Naive thymus-derived CD8-positive, alpha-beta T cell (primary cell): ENCODE measurements around the gene HOXD9. TPM values are rescaled to one million over a fixed set of nuclear protein-coding genes. Genes with fewer than 3 reads are reported as not detected.
A peak's percentile ranks its signal among the peaks of the same experiment; 100 is the strongest.

Experiments used
- ATAC-seq, 2 donors: fragments of 150-1000 bp; cut with Tn5 transposase in 1 of 2; sonication (Bioruptor Pico), chemical (Tn5 transposase) in 1 of 2; 1 replicate in 1 of 2; 2 replicates in 1 of 2; pipeline ENCODE4 v1.10.0; 2021; ENCODE audit warnings: mild to moderate bottlenecking in 2 of 2, moderate library complexity in 2 of 2
- POLR2A ChIA-PET: fragments of 350-600 bp; sonication (Branson Sonifier 250); formaldehyde crosslinking; loops from one replicate; lab custom pipeline; 2021; ENCODE audit warnings: antibody characterized with exemption; lab: Charles Lee
- DNase-seq, 10 donors: peaks; one replicate each; pipeline versions ENCODE4 v3.0.0 to v3.0.0-alpha.2; 2020 to 2022
- H3K27ac Mint-ChIP-seq, 10 donors: one replicate each; pipeline ENCODE4 v1.8.0; 2020 to 2022; ENCODE audit warnings: mild to moderate bottlenecking in 10 of 10, mixed read lengths in 10 of 10, moderate library complexity in 4 of 10, inconsistent platforms in 1 of 10
- H3K27me3 Mint-ChIP-seq, 5 donors: one replicate each; pipeline ENCODE4 v1.8.0; 2021 to 2022; ENCODE audit warnings: mixed read lengths in 5 of 5
- H3K36me3 Mint-ChIP-seq, 3 donors: one replicate each; pipeline ENCODE4 v1.8.0; 2020 to 2022; ENCODE audit warnings: mixed read lengths in 3 of 3, mild to moderate bottlenecking in 2 of 3, inconsistent platforms in 1 of 3
- H3K4me1 Mint-ChIP-seq, 4 donors: one replicate each; pipeline ENCODE4 v1.8.0; 2021 to 2022; ENCODE audit warnings: mixed read lengths in 4 of 4
- H3K4me3 Mint-ChIP-seq, 10 donors: one replicate each; pipeline ENCODE4 v1.8.0; 2020 to 2022; ENCODE audit warnings: mild to moderate bottlenecking in 10 of 10, mixed read lengths in 10 of 10, moderate library complexity in 6 of 10, inconsistent platforms in 1 of 10
- H3K9me3 Mint-ChIP-seq, 9 donors: one replicate each; pipeline ENCODE4 v1.8.0; 2020 to 2022; ENCODE audit warnings: mixed read lengths in 9 of 9, mild to moderate bottlenecking in 3 of 9, inconsistent platforms in 1 of 9, moderate library complexity in 1 of 9
- polyA plus RNA-seq, 3 donors: library from polyadenylated mRNA; unstranded; fragments of 300-500 nt; fragmentation: Illumina TruSeq; gene quantifications; one replicate each; pipeline ENCODE4 v1.2.3, GENCODE V29; 2021
- total RNA-seq, 8 experiments: library from RNA in 2 of 8; stranded (reverse) in 2 of 8; gene quantifications; one replicate each; pipeline ENCODE4 v1.2.3 and lab custom pipeline; 2021 to 2026

The HOXD9 gene
- total and polyA plus RNA-seq, 5 experiments from 2014 or later, result not detected

DNA sequence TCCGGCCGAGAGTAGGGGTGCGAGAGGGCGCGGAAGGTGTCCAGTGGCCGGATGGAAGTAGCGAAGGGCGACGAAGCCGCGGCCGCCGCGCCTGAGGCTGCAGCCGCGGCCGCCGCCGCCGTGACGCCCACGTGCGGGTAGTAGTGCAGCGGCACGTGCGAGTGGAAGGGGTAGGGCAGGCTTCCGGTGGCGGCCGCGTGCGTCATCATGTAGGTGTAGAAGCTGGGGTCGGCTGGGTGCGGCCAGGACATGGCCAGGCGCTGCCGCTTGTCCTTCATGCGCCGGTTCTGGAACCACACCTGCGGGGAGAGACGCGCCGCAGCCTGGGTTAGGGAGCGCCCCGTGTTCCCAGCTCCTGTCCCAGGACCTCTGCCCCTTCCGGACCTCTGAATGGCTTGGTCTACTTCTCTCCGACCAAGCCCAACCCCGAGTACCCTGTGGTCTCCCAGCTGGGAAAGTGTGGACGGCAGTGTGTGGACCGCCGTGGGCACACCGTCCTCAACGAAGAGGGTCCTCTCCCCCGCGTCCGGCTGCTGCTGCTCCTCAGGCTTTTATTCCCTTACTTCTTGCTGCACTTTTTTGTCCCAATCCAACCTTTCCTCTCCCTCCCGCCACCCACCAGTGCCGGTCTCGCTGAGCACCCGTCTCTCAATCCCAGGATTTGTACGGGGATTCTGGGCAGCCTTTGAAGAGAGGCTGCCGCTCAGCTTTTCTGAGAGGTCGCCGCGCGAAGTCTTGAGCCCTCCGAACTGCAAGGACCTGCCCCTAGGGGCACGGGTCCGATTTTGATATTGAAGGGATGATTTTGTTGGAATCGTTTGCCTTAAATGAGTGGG is 41.8 kb upstream of the HOXD9 start:
- peaks cover 7 to 81% (median 26%) of the 10 kb centered on the region in 9 donors for H3K9me3 Mint-ChIP-seq
- H3K4me3 Mint-ChIP-seq, result peak overlapping the region; percentile 11 to 82 (median 55)
- ATAC-seq (peak; percentile 16 to 25), DNase-seq (no peak)
- peak overlapping the region in 5 of 10 donors; percentile 20 to 93 (median 76) for H3K27ac Mint-ChIP-seq
- H3K4me1 Mint-ChIP-seq, result peaks cover 7 to 16% (median 12%) of the 10 kb centered on the region in 4 donors
- POLR2A ChIA-PET, result interaction anchor here (0.6 kb wide), 1 partner anchor 16 kb away, joined by 3 read pairs; no protein-coding TSS in a partner anchor
- peaks cover 40 to 85% (median 70%) of the 10 kb centered on the region in 5 donors for H3K27me3 Mint-ChIP-seq
- H3K36me3 Mint-ChIP-seq, result peaks cover 12 to 34% (median 33%) of the 10 kb centered on the region in 3 donors

DNA sequence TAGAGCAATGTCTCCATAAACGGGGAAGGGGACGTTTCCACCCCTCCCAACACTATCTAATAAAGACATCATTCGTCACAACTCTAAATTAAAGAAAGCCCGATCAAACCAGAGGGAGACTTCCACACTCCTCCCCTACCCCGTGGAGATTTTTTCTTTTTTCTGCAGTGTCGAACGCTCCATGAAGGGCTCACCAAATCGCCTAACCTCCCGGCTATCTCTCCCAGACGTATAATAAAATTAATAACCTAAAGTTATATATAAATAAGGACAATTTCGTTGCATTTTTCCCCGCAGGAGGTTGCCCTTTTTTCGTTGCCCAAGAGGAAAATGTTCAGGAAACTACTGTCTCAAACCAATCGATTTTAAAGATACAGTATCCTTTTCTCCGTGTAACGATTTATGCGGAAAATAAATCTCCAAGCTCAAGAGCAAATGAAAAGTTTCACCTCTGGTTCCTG is 41.1 kb upstream of the HOXD9 start:
- Mint-ChIP-seq H3K27ac (peak overlapping the region in 5 of 10 donors; percentile 44 to 93 (median 76)), H3K36me3 (peaks cover 12 to 33% (median 27%) of the 10 kb centered on the region in 3 donors), H3K4me1 (peaks cover 9 to 16% (median 13%) of the 10 kb centered on the region in 4 donors), H3K4me3 (peak overlapping the region; percentile 11 to 82 (median 55)), H3K9me3 (peaks cover 7 to 77% (median 26%) of the 10 kb centered on the region in 9 donors), H3K27me3 (peaks cover 38 to 85% (median 68%) of the 10 kb centered on the region in 5 donors)
- POLR2A ChIA-PET, result no interaction called here
- DNase-seq (no peak), ATAC-seq (no peak)

DNA sequence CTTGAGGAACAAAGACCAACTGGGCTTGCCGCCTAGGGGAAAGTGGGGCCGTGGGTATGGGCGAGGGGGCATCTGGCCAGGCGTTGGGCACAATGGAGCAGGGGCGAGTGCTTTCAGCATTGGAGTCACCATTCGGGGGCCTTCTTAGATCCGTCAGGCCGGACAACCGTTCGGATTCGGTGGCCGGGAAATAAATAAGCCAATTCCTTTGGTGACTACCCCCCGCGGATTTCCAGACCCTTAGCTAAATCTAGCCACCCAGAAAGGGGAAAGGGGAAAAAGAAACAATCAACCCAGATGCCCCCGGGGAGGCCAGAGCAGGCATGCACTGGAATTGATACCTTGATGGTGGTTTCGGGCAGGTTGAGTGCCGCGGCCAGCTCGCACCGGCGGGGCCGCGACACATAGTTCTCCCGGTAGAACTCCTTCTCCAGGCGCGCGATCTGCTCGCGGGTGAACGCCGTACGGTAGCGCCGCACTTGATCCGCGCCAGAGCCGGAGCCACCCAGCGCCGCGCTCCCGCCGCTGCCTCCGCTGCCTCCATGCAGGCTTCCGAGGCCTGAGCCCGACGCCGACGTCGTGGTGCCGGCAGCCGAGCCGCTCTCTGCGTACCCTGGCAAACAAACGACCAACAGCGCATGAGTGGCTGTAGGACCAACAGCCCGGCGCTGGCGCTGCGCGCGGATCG is 40.5 kb upstream of the HOXD9 start:
- H3K36me3 Mint-ChIP-seq, result peaks cover 12 to 33% (median 29%) of the 10 kb centered on the region in 3 donors
- DNase-seq (peak in 1 of 10 donors; percentile 34), ATAC-seq (no peak)
- peak overlapping the region in 4 of 10 donors; percentile 44 to 93 (median 79) for H3K27ac Mint-ChIP-seq
- peaks cover 40 to 85% (median 69%) of the 10 kb centered on the region in 5 donors for H3K27me3 Mint-ChIP-seq
- peaks cover 7 to 77% (median 28%) of the 10 kb centered on the region in 9 donors for H3K9me3 Mint-ChIP-seq
- H3K4me3 Mint-ChIP-seq, result peak overlapping the region in 7 of 10 donors; percentile 11 to 82 (median 65)
- peaks cover 10 to 16% (median 13%) of the 10 kb centered on the region in 4 donors for H3K4me1 Mint-ChIP-seq
- POLR2A ChIA-PET, result interaction anchor here (0.8 to 1.5 kb wide), 3 partner anchors 12 to 31 kb away, joined by 3 to 4 read pairs (median 4); no protein-coding TSS in a partner anchor

DNA sequence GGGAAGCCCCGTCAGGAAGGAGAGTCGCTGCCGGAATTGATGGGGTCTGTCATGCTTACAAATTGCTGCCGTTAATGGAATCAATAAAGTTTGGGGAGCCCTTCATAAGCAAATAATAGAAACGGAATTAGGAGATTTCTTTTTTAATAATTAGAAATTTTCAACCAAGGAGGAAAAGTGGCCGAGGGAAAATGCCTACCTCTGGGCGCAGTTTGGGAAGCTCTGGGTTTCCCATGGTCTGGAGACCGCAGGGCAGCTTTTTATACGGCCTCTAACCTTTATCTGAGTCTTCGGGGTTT is 40.0 kb upstream of the HOXD9 start:
- POLR2A ChIA-PET, result interaction anchor here (0.8 to 1.5 kb wide), 3 partner anchors 12 to 31 kb away, joined by 3 to 4 read pairs (median 4); no protein-coding TSS in a partner anchor
- H3K27me3 Mint-ChIP-seq, result peaks cover 44 to 88% (median 68%) of the 10 kb centered on the region in 5 donors

DNA sequence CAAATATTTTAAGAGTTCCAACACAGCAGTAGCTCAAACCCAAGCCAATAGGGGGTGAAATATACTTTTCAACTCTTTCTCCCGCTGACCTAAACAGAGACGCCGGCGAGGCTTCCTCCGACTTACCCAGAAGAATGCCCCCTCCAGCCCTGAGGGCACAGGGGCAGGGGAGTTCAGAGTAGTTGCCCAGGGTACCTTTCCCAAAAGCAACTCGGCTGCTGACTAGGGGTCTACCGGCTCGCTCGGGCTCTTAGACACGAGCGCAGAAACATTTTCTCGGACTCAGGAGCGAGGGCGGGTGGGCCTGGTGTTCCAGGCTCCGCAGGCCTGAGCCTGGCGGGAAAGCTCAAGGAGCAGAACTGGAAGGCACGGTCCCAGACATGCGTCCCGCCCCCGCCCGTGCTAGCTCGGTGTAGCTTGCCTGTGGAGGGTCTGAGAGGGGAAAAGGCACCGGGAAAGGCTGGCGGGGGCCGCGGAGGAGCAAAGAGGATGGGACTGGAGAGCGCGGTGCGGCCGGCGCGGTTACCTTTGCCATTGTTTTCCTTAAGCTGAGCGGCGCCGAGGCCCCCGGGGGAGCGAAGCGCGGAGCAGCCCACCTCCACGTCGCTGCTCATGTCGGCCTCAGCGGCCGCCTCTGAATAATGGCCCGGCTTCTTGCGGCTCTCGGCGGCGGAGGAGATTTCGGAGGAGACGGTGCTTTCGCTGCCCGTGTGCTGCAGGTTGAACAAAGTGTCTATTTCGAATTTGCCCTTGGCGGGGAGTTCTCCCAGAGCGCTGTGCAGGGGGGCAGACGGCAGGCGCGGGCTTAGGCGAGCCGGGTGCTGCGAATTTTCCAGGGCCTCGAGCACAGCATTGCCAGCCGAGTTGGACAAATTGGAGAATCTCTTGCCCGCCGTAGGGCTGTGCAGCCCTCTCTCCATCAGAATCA is 39.4 kb upstream of the HOXD9 start:
- Mint-ChIP-seq H3K36me3 (peaks cover 12 to 35% (median 32%) of the 10 kb centered on the region in 3 donors), H3K27ac (peak overlapping the region in 5 of 10 donors; percentile 44 to 93 (median 79)), H3K9me3 (peaks cover 7 to 83% (median 29%) of the 10 kb centered on the region in 9 donors), H3K4me1 (peaks cover 10 to 17% (median 14%) of the 10 kb centered on the region in 4 donors), H3K27me3 (peaks cover 44 to 90% (median 71%) of the 10 kb centered on the region in 5 donors), H3K4me3 (peak overlapping the region in 5 of 10 donors; percentile 56 to 83 (median 70))
- POLR2A ChIA-PET, result interaction anchor here (0.8 to 1.5 kb wide), 3 partner anchors 11 to 30 kb away, joined by 3 to 4 read pairs (median 4); no protein-coding TSS in a partner anchor
- ATAC-seq (no peak), DNase-seq (peak in 2 of 10 donors; percentile 12 to 17)

More for the DNA sequence above, 40.0 kb upstream of the HOXD9 start:
- peak overlapping the region in 3 of 10 donors; percentile 79 to 93 (median 80) for H3K27ac Mint-ChIP-seq
- H3K9me3 Mint-ChIP-seq, result peaks cover 7 to 79% (median 29%) of the 10 kb centered on the region in 9 donors
- ATAC-seq, result no peak
- H3K4me3 Mint-ChIP-seq, result peak overlapping the region in 5 of 10 donors; percentile 39 to 71 (median 57)
- peaks cover 10 to 16% (median 13%) of the 10 kb centered on the region in 4 donors for H3K4me1 Mint-ChIP-seq
- peaks cover 12 to 35% (median 32%) of the 10 kb centered on the region in 3 donors for H3K36me3 Mint-ChIP-seq
- no peak for DNase-seq

DNA sequence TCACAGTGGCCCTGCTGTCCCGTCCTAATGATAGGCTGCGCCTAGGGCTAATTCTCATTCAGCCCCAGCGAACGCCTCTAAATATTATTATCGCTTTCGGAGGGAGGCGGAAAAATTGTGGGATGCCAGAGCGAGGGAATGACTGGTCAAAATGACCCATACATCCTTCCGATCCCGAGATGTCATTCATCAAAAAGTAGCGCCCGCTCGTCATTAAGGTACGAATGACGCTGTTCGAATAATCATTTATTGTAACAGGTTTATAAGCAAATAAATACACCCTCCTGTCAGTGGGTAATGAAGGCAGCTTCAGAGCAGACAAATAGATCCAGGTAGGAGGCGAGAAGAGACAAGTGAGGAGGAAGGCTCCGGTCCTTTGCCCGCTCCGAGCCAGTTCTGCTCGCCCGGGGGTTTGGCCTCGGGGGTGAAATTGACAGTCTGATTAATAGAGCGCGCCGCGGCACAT is 38.7 kb upstream of the HOXD9 start, which contains the start of gene EVX2:
Gene EVX2 (minus strand): TSS at position 167 of the 466 bp plus-strand sequence. CDS start 186 bp downstream, outside the sequence.
- H3K36me3 Mint-ChIP-seq, result peaks cover 12 to 28% (median 25%) of the 10 kb centered on the region in 3 donors
- peak within 1 kb of the TSS in 6 of 10 donors; percentile 28 to 83 (median 65) for H3K4me3 Mint-ChIP-seq
- H3K4me1 Mint-ChIP-seq, result peaks cover 10 to 20% (median 14%) of the 10 kb centered on the region in 4 donors
- POLR2A ChIA-PET, result interaction anchor here (0.6 kb wide), 1 partner anchor 291 kb away, joined by 3 read pairs; no protein-coding TSS in a partner anchor
- DNase-seq, result peak in 2 of 10 donors; percentile 16 to 20
- H3K27me3 Mint-ChIP-seq, result peaks cover 41 to 90% (median 71%) of the 10 kb centered on the region in 5 donors
- H3K27ac Mint-ChIP-seq, result peak within 1 kb of the TSS in 8 of 10 donors; percentile 28 to 93 (median 58)
- H3K9me3 Mint-ChIP-seq, result peaks cover under 1 to 77% (median 22%) of the 10 kb centered on the region in 9 donors
- ATAC-seq, result no peak

DNA sequence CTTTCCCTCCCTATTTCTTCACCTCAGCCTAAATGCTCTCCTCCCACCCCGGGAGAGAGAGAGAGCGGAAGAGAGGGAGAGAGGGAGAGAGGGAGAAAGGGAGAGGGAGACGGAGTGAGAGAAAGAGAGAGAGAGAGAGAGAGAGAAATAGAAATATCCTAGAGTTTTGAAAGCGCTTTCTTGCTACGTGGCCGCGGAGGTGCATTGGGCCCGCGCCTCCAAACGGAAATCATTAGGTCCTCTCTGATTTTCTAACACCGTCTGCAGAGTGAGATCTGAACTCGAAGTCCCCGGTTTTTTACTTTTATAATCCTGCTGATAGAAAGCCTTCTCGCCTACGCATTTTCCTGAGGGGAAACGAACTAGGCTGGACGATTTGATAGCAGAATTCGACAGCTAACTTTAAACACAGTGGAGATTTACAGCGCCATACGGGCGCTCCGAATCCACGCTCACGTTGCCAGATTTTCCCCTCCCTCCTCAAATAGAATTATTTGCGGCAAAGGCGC is 37.9 kb upstream of the HOXD9 start:
- DNase-seq (peak in 2 of 10 donors; percentile 15 to 23), ATAC-seq (no peak)
- H3K4me1 Mint-ChIP-seq, result peaks cover 2 to 14% (median 9%) of the 10 kb centered on the region in 4 donors
- peak overlapping the region in 5 of 10 donors; percentile 49 to 83 (median 72) for H3K4me3 Mint-ChIP-seq
- POLR2A ChIA-PET, result interaction anchor here (0.7 kb wide), 1 partner anchor 19 kb away, joined by 5 read pairs; no protein-coding TSS in a partner anchor
- peaks cover 0 to 75% (median 19%) of the 10 kb centered on the region in 9 donors for H3K9me3 Mint-ChIP-seq
- H3K27me3 Mint-ChIP-seq, result peaks cover 39 to 90% (median 71%) of the 10 kb centered on the region in 5 donors
- H3K36me3 Mint-ChIP-seq, result peaks cover 11 to 27% (median 21%) of the 10 kb centered on the region in 3 donors
- peak overlapping the region in 6 of 10 donors; percentile 8 to 88 (median 38) for H3K27ac Mint-ChIP-seq

DNA sequence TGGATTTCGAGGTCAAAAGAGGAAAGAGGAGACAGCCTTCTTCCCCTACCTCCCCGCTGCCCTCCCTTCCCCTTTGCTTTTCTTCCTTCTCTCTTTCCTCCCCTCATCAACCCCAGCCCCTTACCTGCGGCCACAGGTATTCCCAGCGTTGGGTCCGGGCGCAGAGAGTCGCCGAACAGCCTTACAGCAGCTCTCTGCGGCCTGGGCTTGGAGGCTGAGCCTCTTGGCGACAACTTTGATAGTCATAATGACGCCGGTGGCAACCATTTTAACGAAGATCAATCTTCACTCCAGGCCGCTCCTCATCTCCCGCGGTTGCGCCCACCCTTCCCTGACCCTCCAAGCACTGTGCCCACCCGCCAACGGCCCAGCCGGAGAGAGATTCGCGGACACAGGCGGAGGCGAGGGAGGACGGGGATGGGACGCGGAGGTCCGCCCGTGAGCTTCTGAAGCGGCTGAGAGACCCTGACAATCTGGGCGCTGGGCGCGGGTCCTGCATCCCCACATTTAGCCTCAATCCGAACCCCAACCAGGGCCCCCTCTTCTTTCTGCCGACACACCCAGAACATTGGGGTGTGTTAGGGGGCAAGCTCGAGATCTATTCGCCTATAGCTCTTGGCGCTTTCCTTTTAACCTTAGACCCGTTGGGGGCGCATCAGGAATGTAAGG is 37.3 kb upstream of the HOXD9 start:
- POLR2A ChIA-PET, result no interaction called here
- H3K27me3 Mint-ChIP-seq, result peaks cover 41 to 93% (median 76%) of the 10 kb centered on the region in 5 donors
- H3K36me3 Mint-ChIP-seq, result peaks cover 11 to 26% (median 21%) of the 10 kb centered on the region in 3 donors
- H3K4me1 Mint-ChIP-seq, result peaks cover 0 to 14% (median 8%) of the 10 kb centered on the region in 4 donors
- peaks cover 0 to 79% (median 19%) of the 10 kb centered on the region in 9 donors for H3K9me3 Mint-ChIP-seq
- DNase-seq (no peak), ATAC-seq (no peak)
- H3K27ac Mint-ChIP-seq, result peak overlapping the region in 5 of 10 donors; percentile 9 to 88 (median 63)
- peak overlapping the region in 5 of 10 donors; percentile 49 to 82 (median 58) for H3K4me3 Mint-ChIP-seq

DNA sequence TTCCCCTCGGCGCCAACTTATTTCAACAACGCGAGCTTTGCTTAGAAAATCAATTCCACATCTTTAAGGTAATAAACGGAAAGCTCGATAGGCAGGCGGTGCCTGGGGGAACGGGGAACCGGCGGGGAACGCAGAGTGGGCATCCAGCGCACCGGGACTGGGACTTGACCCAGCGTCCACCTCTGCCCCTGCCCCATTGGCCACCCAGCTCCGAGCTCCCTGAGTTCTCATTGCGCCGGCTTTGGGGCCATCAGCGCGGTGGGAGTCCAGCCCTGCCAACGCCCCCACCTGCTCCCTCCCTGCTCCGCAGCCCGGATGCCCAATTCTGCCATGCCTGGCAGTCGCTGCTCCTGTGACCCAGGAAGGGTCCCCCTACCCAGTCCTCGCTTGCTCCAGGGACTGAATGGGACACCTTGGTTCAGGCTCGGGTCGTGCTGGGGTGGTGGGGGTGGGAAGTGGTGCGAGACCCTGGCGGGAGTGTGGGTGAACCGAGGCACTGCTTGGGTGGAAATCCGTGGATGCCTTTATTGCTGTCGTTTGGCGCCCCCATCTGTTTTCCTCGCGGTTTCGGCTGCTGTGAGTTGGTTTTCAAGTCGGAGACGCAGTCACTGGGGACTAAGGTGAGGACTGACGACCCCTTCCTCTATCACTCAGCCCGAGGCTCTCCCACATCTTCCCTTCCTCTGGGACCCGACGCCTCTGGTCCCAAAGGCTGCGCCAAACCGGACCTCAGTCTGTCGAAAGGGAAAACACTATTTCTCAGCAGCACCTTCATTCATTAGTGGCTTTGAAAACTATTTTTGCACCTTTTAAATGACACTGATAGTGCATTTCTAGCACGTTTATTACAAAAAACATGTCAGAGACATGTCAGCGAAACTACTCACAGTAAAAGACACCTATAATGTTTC is 36.4 kb upstream of the HOXD9 start:
- Mint-ChIP-seq H3K4me3 (peak overlapping the region in 4 of 10 donors; percentile 24 to 64 (median 57)), H3K36me3 (peaks cover 8 to 26% (median 25%) of the 10 kb centered on the region in 3 donors), H3K27ac (peak overlapping the region in 4 of 10 donors; percentile 62 to 89 (median 82)), H3K9me3 (peaks cover 0 to 80% (median 21%) of the 10 kb centered on the region in 9 donors), H3K27me3 (peaks cover 46 to 98% (median 82%) of the 10 kb centered on the region in 5 donors), H3K4me1 (peaks cover 0 to 12% (median 7%) of the 10 kb centered on the region in 4 donors)
- ATAC-seq (no peak), DNase-seq (peak in 1 of 10 donors; percentile 4)
- POLR2A ChIA-PET, result no interaction called here
